NCI-H146 (cell line): Measurements from ENCODE around the gene DIAPH2.

ENCODE experiments used
- DNase-seq: peaks from one replicate; lab custom pipeline; 2025; lab: John Stamatoyannopoulos, UW

DIAPH2 gene

DNA sequence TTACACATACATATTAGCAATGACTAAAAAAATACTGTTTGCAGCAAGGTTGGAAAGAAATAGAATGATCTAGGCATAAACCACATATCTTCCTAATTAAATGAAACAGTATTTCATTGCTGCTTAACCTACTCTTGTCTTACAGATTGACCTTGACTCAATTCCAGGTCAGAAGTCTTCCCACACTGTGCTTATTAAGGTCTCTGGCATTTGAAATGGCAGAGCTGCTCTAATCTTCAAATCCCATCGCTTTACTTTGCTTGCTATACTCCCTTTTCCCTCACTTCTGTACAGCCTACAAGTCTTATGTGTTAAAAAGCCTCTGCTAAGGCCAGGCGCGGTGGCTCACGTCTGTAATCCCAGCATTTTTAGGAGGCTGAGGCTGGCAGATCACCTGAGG, 623.5 kb downstream of the DIAPH2 start:
- no peak for DNase-seq

DNA sequence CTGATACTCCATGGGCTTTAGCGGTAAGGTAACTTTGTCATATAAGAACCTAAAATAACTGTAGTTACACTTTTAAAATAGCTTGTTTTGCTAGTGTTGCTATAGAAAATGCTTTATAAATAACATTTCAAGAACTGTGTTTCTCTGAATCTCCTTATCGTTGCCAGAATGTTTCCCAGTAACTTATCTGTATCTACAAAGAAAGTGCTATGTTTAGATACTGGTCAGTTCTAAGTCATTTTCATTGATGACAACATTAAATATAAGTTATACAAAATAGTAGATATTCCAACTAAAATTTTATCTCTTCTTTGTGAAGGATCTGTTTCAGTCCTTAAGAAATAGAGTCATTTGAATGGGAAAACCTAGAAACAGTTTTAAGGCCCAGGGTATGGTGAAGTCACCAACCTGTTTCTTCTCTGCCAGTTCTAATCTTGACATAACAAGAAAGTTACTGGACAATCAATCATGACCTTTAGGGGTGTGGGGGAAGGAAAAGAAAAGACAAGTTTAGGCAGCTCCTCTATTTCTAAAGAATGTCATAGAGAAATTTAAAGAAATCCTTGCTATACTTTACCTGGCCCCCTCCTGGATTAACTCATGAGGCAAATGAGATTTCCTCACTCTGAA, 625.0 kb downstream of the DIAPH2 start:
- no peak for DNase-seq

GRCh38 chrX:97310373-97310772, 625.7 kb downstream of the DIAPH2 start:
- no peak for DNase-seq

DNA sequence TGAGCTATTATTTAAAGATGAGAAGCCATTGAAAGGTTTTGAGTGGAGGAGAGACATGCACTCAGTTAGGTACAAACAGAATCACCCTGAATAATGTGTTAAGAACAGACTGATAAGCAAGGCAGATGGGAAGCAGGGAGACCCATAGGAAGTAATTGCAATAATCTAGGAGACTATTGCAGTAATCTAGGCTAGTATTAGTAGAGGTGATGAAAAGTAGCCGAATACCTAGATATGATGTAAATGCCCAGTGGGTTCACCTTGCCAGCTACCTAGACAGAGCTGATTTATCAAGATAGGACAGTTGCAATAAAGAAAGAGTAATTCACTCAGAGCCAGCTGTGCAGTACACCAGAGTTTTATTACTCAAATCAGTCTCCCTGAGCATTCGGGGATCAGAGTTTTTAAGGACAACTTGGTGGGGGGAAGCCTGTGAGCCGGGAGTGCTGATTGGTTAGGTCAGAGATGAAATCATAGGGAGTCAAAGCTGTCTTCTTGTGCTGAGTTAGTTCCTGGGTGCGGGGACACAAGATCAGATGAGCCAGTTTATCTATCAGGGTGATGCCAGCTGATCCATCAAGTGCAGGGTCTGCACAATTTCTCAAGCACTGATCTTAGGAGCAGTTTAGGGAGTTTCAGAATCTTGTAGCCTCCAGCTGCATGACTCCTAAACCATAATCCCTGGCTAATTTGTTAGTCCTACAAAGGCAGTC, 626.6 kb downstream of the DIAPH2 start:
- DNase-seq: no peak

GRCh38 chrX:97314345-97314744, 629.7 kb downstream of the DIAPH2 start:
- no peak for DNase-seq

DNA sequence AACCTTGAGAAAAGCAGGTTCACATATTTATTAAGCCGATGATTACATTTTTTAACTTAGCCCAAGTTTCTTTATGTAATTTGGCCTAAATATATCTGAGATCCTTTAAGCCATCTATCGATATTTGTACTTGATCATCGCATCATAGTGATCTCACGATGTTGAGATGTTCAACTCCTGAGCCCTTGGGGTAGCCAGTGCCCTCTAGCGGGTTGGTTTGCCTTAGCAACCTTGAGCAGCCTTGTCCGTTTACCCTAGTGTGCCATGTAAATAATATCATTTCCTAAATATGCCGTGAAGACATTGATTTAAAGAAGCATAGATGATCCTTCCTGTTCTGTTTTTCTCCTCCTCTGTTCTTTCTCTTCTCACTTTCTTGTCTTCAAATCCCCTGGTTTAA, 631.3 kb downstream of the DIAPH2 start:
- no peak for DNase-seq

- no peak for DNase-seq
Observed at GRCh38 chrX:97320305-97320704, 635.7 kb downstream of the DIAPH2 start.

GRCh38 chrX:97322401-97322800, 637.8 kb downstream of the DIAPH2 start:
- no peak for DNase-seq

GRCh38 chrX:97326456-97326855, 641.8 kb downstream of the DIAPH2 start:
- peak; percentile 0 for DNase-seq

DNA sequence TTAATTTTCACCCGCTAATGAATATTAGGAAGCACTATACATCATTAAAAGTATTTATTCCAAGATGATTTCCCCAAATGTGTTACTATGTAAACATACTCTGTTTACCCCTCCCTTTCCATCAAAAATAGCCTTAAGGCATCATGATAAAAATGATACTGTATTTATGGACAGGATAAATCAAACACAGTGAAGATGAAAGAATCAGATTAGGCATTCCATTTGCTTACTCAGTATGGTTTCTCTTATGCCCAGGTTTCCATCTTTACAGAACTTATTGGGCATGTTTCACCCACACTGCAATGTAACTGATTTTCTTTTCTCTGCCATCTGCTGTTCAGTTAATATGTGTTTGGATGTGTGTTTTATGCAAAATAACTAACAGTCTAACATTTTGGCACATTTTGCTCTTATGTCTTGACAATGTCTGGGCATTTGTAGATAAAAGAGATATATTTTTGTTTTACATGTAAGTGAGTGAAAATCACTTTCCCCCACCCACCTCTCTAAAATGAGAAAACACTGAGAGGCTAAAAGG, 644.3 kb downstream of the DIAPH2 start:
- DNase-seq: peak; percentile 12

- DNase-seq: no peak
Observed at GRCh38 chrX:97330151-97330550, 645.5 kb downstream of the DIAPH2 start.

- no peak for DNase-seq
Observed at GRCh38 chrX:97332963-97333362, 648.3 kb downstream of the DIAPH2 start.

GRCh38 chrX:97334850-97335249, 650.2 kb downstream of the DIAPH2 start:
- DNase-seq: no peak

GRCh38 chrX:97344724-97345123, 660.1 kb downstream of the DIAPH2 start:
- no peak for DNase-seq

DNA sequence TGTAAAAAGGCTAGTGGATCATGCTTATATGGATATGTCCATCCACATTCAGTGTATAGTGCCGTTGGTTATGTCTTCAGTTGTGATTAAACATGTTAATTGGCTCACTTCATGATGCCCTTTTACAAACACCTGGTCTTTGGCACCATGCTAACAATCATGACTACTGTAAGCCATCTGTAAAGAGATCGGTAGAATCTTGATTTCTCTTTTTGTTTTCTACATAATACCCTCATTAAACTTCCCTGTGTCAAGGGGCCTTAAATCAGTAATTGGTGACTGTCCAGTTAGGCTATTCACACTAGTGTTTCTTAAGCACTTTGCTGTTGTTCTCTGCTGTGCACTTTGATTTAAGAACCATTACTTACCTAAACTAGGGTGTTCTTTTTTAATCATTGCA, 674.3 kb downstream of the DIAPH2 start:
- peak; percentile 49 for DNase-seq

GRCh38 chrX:97363843-97364242, 679.2 kb downstream of the DIAPH2 start:
- DNase-seq: no peak

DNA sequence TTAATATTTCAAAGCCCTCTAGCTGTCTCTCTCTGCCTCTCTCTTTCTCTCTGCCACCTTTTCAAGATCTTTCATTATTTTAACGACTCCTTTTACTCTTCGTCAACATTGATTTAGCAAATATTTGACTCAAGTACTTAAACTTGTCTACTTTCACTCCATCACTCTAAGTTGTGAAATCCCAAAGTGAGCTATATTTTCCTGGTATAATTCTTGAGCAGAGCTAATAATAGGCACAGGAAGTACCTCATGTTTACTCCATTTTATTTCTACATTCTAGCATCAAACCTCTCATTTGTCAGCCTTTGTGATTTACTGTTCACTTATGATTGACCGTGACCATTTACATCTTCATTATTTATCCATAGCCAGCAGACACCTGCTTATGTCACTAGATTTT, 681.6 kb downstream of the DIAPH2 start:
- DNase-seq: no peak

DNA sequence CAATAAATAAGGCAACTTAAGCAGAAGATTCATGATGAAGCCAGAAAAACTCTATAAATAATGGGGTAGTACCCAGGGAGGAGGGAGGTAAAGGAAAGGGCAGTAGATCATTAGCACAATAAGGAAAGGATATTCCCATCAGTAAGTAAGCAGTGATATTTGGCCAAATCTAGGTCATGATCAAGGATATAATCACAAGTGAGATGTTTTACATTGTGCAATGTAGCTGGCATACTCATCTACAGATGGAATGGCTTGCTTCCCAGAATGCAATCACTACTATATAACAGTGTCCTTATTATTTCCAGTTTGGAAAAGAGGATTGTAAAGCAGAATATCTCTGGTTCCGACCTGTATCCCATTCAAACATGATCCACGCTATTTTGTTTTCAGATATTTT, 682.5 kb downstream of the DIAPH2 start:
- no peak for DNase-seq

- no peak for DNase-seq
Observed at GRCh38 chrX:97369947-97370346, 685.3 kb downstream of the DIAPH2 start.

DNA sequence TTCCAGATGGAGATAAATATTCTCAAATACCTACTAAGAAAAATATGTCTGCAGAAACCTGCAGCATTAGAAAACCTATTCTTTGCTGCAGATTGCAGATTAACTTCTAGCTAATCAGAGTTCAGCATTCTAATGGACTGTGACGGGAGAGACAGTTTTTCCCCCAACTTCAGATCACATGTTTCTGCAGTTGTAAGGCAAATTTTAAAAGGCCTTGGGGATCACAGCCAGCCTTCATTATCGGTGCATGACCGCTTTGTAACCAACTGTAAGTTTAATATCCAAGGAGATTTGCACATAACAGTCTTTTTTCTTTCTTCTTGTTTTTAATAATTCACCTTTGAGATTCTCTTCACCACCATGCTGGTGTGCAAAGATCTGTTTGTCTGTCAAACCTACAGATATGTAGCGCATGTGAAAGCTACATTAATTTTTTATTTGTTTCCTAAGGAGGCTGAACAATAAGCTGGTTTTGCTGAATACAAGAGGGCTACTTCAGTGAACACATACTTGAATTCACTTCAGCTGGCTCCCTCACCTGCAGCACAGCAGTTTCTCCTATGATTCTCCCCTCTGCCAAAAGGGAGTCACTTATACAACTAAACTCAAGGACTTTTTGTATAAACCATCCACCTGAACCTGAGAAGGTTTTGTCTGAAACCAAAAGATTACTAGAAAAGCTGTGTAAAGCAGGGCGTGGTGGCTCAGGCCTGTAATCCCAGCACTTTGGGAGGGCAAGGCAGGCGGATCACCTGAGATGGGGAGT, 687.5 kb downstream of the DIAPH2 start:
- DNase-seq: no peak

GRCh38 chrX:97374266-97374665, 689.6 kb downstream of the DIAPH2 start:
- no peak for DNase-seq

- no peak for DNase-seq
Observed at GRCh38 chrX:97380200-97380599, 695.6 kb downstream of the DIAPH2 start.

DNA sequence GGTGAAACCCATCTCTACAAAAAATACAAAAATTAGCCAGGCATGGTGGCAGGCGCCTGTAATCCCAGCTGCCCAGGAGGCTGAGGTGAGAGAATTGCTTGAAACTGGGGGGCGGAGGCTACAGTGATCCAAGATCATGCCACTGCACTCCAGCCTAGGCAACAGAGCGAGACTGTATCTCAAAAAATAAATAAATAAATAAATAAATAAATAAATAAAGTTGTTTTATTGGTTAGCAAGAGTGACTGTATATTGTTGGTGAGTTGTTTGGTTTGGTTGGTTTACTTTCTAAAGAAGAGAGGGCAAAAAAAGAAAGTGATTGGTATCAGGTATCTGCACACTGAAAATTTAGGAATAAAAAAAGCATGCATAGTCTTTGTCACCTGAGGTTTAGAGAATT, 700.0 kb downstream of the DIAPH2 start:
- no peak for DNase-seq
